ENCODE results near the gene PRR19.
"Not testable (repeated sequence)": the region's sequence is repeated elsewhere in the genome, so short reads cannot be mapped to it uniquely, and the experiment has no call there.

The PRR19 gene

DNA sequence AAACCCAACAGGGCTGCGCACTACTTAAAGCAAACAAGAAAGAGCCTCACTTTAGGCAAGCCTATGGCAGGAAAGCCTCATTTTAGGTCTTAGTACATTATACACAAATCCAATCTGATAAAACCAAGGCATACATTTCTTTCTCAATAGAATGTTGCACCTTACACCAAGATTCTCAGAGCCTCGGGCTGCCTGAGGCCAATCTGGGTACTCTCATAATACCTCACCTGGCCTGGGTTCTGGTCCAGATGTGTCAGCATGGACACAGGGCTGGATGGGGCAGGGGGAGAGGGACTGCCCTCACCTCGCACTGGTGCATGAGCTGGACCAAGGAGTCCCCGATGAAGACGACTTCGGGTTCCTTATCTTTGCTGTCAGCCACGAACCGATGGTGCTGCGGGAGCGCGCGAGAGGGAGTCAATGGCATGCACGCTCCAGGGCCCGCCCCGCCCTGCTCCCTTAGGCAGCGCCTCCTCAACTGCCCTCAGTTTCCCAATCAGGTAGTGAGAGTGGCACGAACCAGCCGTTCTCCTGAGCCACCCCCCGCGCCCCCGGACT, at the start of gene PRR19:
Gene PRR19 (plus strand): TSS at position 487 of the 558 bp plus-strand sequence. CDS start 7,453 bp downstream, outside the sequence.
- Histone ChIP-seq H3K27ac (ENCODE audit: low read length) (no peak within 1 kb of the TSS), H3K9ac (ENCODE audit: low read length in 2 of 2) (peak within 1 kb of the TSS; percentile 54 to 58), H3K9me3 (ENCODE audit: control insufficient read depth in 2 of 2, low read length in 2 of 2) (no peaks in the 10 kb centered on the region)

GRCh38 chr19:42252365-42253244, 49.3 kb upstream of the PRR19 start:
- peak overlapping the region; percentile 81 to 88 for H3K4me3 ChIP-seq (ENCODE audit: low read length in 2 of 2)
- no peaks in the 10 kb centered on the region for H3K9me3 ChIP-seq (ENCODE audit: control insufficient read depth in 2 of 2, low read length in 2 of 2)
- H3K27me3 ChIP-seq (ENCODE audit: control insufficient read depth in 1 of 2, insufficient read depth in 2 of 2, low read length in 2 of 2) = no peaks in the 10 kb centered on the region
- peaks cover 4 to 9% of the 10 kb centered on the region in 2 donors for H3K36me3 ChIP-seq (ENCODE audit: control insufficient read depth in 2 of 2, insufficient read depth in 2 of 2, low read length in 2 of 2)
- peak overlapping the region; percentile 69 to 81 for H3K9ac ChIP-seq (ENCODE audit: low read length in 2 of 2)
- H3K4me1 ChIP-seq (ENCODE audit: control insufficient read depth, insufficient read depth, low read length) = peaks cover 51% of the 10 kb centered on the region
- peak overlapping the region; percentile 89 for H3K27ac ChIP-seq (ENCODE audit: low read length)

More for the DNA sequence above, at the start of gene PRR19:
- Histone ChIP-seq H3K4me3 (ENCODE audit: low read length in 2 of 2) (peak within 1 kb of the TSS; percentile 62 to 82), H3K36me3 (ENCODE audit: control insufficient read depth in 2 of 2, insufficient read depth in 2 of 2, low read length in 2 of 2) (no peaks in the 10 kb centered on the region), H3K4me1 (ENCODE audit: control insufficient read depth, insufficient read depth, low read length) (peaks cover 18% of the 10 kb centered on the region), H3K27me3 (ENCODE audit: control insufficient read depth in 1 of 2, insufficient read depth in 2 of 2, low read length in 2 of 2) (no peaks in the 10 kb centered on the region)

DNA sequence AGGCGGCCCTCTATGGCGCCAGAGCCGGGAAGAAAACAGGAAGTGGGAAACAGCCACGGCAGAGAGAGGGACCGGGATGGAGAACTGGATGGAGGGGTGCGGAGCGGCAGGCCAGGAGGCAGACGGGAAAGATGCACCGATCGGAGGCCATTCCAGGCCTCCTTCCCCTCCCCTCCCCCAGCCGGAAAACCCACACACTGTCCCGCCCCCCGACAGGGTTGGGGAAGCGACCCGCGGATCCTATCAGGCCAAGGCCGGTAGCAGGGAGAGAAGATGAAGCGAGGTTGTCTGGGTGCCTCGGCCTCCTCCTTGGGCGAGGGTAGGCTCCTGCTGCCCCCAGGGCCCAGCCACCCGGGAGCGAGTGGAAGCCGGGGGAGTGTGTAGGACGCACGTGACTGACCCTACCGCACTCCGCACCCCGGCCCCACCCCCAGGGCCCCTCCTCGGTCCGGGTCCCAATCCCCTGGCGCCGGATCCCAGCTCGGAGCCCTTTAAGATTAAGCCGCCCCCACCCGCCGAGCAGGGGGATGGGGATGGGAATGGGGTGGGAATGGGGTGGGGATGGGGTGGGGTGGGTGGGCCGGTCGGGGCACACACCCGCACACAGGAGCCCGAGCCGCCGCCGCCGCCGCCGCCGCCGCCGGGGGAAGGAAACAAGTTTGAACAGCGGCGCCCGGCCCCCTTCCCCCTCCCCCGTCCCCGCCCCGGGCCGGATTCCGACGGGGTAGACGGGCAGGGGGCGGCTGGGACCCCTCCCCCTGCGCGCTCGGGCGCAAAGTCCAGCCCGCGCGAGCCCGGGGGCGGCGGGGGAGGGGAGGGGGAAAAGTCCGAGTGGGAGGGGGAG, 48.5 kb upstream of the PRR19 start:
- Histone ChIP-seq H3K9ac (ENCODE audit: low read length in 2 of 2) (peak overlapping the region; percentile 69 to 99), H3K36me3 (ENCODE audit: control insufficient read depth in 2 of 2, insufficient read depth in 2 of 2, low read length in 2 of 2) (peaks cover 4 to 6% of the 10 kb centered on the region in 2 donors), H3K27ac (ENCODE audit: low read length) (peak overlapping the region; percentile 98), H3K27me3 (ENCODE audit: control insufficient read depth in 1 of 2, insufficient read depth in 2 of 2, low read length in 2 of 2) (no peaks in the 10 kb centered on the region), H3K4me3 (ENCODE audit: low read length in 2 of 2) (peak overlapping the region; percentile 90 to 91), H3K9me3 (ENCODE audit: control insufficient read depth in 2 of 2, low read length in 2 of 2) (no peaks in the 10 kb centered on the region), H3K4me1 (ENCODE audit: control insufficient read depth, insufficient read depth, low read length) (peaks cover 51% of the 10 kb centered on the region)

DNA sequence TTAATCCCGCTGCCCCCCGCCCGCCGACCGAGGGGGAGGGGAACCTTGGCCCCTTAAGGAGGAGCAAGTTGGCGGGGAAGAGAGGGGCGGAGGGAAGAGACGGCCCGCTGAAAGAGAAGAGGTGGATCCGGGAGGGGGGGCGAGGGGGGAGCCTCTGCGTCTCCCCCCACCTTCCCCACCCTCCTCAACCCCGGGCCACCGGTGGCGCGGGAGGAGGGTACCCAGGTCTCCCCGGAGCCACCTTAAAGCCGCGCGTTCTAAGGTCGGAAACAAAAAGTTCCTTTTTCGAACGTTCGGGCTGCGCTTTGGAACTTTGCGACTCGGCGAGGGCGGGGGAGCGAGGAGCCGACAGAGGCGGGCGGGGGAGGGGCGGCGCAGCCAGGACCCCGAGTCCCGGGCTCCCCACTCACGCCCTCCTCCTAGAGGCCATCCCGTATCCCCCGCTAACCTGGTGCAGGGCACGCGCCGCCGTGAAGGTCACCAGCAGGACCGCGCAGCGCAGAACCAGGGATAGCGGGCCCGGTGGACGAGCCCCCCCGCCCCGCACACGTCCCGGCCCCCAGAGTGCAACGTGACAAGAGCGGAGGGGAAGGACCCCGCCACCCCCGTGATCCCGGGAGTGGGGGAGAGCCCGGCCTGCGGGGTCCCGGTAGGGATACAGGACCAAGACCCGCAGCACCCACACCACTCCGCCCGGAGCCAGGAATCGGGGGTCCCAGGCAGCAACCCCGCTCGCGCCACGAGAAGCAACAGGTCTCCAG, 47.7 kb upstream of the PRR19 start:
- Histone ChIP-seq H3K9me3 (ENCODE audit: control insufficient read depth in 2 of 2, low read length in 2 of 2) (no peaks in the 10 kb centered on the region), H3K9ac (ENCODE audit: low read length in 2 of 2) (peak overlapping the region; percentile 98 to 99), H3K27ac (ENCODE audit: low read length) (peak overlapping the region; percentile 98), H3K36me3 (ENCODE audit: control insufficient read depth in 2 of 2, insufficient read depth in 2 of 2, low read length in 2 of 2) (peaks cover 4 to 5% of the 10 kb centered on the region in 2 donors), H3K4me1 (ENCODE audit: control insufficient read depth, insufficient read depth, low read length) (peaks cover 51% of the 10 kb centered on the region), H3K4me3 (ENCODE audit: low read length in 2 of 2) (peak overlapping the region; percentile 90 to 91), H3K27me3 (ENCODE audit: control insufficient read depth in 1 of 2, insufficient read depth in 2 of 2, low read length in 2 of 2) (no peaks in the 10 kb centered on the region)

DNA sequence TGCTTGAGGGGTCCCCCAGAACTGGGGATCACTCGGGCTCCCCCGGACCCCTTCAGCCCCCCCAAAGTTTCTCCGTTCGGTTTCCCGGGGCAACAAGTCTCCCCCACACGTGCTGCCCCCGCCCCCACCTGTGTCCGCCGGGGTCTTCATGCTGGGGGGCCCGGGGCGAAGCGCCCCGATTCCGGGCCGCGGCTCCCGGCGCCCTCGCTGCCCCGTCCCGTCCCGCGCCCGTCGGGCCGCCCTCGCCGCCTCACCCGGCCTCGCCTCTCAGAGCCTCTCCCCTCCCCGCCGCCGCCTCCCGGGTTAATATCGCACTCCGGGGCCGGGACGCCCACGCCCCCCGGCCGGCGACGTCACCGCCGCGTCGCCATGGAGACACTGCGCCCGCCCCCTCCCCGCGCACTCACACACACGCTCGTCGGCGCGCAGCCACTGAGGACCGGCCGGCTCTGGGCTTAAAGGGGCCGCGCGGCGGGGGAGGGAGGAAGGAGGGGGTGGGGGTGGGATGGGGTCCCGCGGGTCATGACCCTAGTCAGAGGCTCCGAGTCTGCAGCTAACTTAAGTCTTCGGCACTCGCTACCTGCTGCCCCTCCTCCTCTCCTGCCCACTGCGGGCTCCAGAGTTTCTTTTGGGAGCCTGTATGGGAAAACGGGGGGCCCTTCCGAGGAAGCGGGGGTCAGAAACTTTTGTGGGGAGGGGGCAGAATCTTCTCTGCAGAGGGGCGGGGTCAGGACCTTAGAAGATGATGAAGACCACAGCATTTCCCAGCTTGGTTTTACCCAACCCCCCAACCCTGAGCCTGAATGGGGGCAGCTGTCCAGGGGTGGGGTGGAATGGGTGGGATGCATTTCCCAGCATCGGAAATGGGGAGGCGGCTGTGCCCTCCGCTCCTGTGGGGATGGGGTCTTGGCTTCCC, 46.8 kb upstream of the PRR19 start, which contains the start of gene ERF:
Gene ERF (minus strand): TSS at position 279 of the 916 bp plus-strand sequence. CDS start 129 bp downstream, at position 150.
- H3K4me3 ChIP-seq (ENCODE audit: low read length in 2 of 2) = peak within 1 kb of the TSS; percentile 90 to 91
- H3K4me1 ChIP-seq (ENCODE audit: control insufficient read depth, insufficient read depth, low read length) = peaks cover 44% of the 10 kb centered on the region
- peak within 1 kb of the TSS; percentile 98 for H3K27ac ChIP-seq (ENCODE audit: low read length)
- no peaks in the 10 kb centered on the region for H3K36me3 ChIP-seq (ENCODE audit: control insufficient read depth in 2 of 2, insufficient read depth in 2 of 2, low read length in 2 of 2)
- H3K9ac ChIP-seq (ENCODE audit: low read length in 2 of 2) = peak within 1 kb of the TSS; percentile 98 to 99
- no peaks in the 10 kb centered on the region for H3K27me3 ChIP-seq (ENCODE audit: control insufficient read depth in 1 of 2, insufficient read depth in 2 of 2, low read length in 2 of 2)
- no peaks in the 10 kb centered on the region for H3K9me3 ChIP-seq (ENCODE audit: control insufficient read depth in 2 of 2, low read length in 2 of 2)

GRCh38 chr19:42255766-42256745, 45.9 kb upstream of the PRR19 start:
- H3K9ac ChIP-seq (ENCODE audit: low read length in 2 of 2) = peak overlapping the region; percentile 83 to 87
- peak overlapping the region; percentile 96 for H3K27ac ChIP-seq (ENCODE audit: low read length)
- H3K9me3 ChIP-seq (ENCODE audit: control insufficient read depth in 2 of 2, low read length in 2 of 2) = no peaks in the 10 kb centered on the region
- peak overlapping the region; percentile 81 to 83 for H3K4me3 ChIP-seq (ENCODE audit: low read length in 2 of 2)
- H3K27me3 ChIP-seq (ENCODE audit: control insufficient read depth in 1 of 2, insufficient read depth in 2 of 2, low read length in 2 of 2) = no peaks in the 10 kb centered on the region
- peaks cover 34% of the 10 kb centered on the region for H3K4me1 ChIP-seq (ENCODE audit: control insufficient read depth, insufficient read depth, low read length)
- H3K36me3 ChIP-seq (ENCODE audit: control insufficient read depth in 2 of 2, insufficient read depth in 2 of 2, low read length in 2 of 2) = no peaks in the 10 kb centered on the region

GRCh38 chr19:42257842-42258241, 44.1 kb upstream of the PRR19 start:
- not testable (repeated sequence) for H3K27me3 ChIP-seq (ENCODE audit: control insufficient read depth in 1 of 2, insufficient read depth in 2 of 2, low read length in 2 of 2); H3K36me3 ChIP-seq (ENCODE audit: control insufficient read depth in 2 of 2, insufficient read depth in 2 of 2, low read length in 2 of 2); H3K9ac ChIP-seq (ENCODE audit: low read length in 2 of 2); H3K9me3 ChIP-seq (ENCODE audit: control insufficient read depth in 2 of 2, low read length in 2 of 2); H3K4me3 ChIP-seq (ENCODE audit: low read length in 2 of 2); H3K27ac ChIP-seq (ENCODE audit: low read length)
- peaks cover 18% of the 10 kb centered on the region for H3K4me1 ChIP-seq (ENCODE audit: control insufficient read depth, insufficient read depth, low read length)

GRCh38 chr19:42261763-42262162, 40.2 kb upstream of the PRR19 start:
- Histone ChIP-seq H3K4me1 (ENCODE audit: control insufficient read depth, insufficient read depth, low read length) (peaks cover 2% of the 10 kb centered on the region), H3K4me3 (ENCODE audit: low read length in 2 of 2) (no peak overlapping the region), H3K36me3 (ENCODE audit: control insufficient read depth in 2 of 2, insufficient read depth in 2 of 2, low read length in 2 of 2) (no peaks in the 10 kb centered on the region), H3K9ac (ENCODE audit: low read length in 2 of 2) (no peak overlapping the region), H3K9me3 (ENCODE audit: control insufficient read depth in 2 of 2, low read length in 2 of 2) (no peaks in the 10 kb centered on the region), H3K27ac (ENCODE audit: low read length) (no peak overlapping the region), H3K27me3 (ENCODE audit: control insufficient read depth in 1 of 2, insufficient read depth in 2 of 2, low read length in 2 of 2) (no peaks in the 10 kb centered on the region)

Measured in stomach smooth muscle (tissue), 2 donors.